GM18907 (cell line): ENCODE data around the gene KLHL41.
"Not testable (repeated sequence)": the region's sequence is repeated elsewhere in the genome, so short reads cannot be mapped to it uniquely, and the experiment has no call there.

ENCODE experiments used
- ATAC-seq: cut with Tn5 transposase; IDR thresholded peaks from one replicate; pipeline ENCODE4 v1.9.1; 2021; ENCODE audit warnings: mild to moderate bottlenecking, moderate library complexity; ENCODE audit not compliant: unreplicated experiment

Gene KLHL41

GRCh38 chr2:169572189-169572588, 62.7 kb downstream of the KLHL41 start:
- no peak for ATAC-seq

- no peak for ATAC-seq
Observed at GRCh38 chr2:169572821-169573159, 63.3 kb downstream of the KLHL41 start.

DNA sequence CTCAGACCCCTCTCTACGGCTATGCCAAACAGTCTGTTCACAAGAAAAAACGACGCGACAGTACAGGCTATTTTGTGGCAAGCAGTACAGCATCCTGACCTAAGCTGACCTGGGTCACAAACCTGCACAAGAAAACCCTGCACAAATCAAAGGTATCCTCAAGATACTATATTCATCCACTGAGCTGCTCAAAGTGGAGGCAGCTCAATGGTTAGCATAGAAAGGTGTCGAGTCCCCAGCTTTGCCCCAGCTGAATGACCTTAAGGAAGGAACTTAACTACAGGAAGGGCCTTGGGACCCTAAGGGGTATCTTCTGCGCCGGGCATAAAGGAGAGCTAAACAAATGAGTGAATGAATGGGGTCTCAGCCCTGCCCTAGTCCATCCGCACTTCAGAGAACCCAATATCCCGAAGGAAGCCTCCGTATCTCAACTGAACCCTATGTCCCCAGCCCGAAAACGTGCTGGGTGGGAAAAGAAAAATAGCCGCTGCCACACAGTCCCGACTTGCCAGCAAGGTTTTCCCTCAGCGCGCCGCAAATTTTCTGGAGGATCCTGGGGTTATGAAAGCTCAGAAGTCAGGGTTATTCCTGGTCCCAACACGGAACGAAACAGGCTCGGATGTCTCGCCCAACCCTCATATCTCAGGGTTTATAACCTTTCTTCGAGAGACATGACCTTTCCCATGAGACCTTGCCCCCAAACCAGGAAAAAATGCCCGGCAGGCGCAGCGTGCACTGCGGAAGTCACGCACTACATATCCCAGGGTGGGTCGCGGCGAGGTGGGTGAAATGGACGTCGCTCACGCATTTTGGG, 63.9 kb downstream of the KLHL41 start, which contains the start of gene FASTKD1:
Gene FASTKD1, minus strand, starts transcription at position 706 of the 814 bp plus-strand sequence. CDS start 1,836 bp downstream, outside the sequence.
- ATAC-seq: peak; percentile 99

GRCh38 chr2:169573974-169574299, 64.4 kb downstream of the KLHL41 start:
- no peak for ATAC-seq

DNA sequence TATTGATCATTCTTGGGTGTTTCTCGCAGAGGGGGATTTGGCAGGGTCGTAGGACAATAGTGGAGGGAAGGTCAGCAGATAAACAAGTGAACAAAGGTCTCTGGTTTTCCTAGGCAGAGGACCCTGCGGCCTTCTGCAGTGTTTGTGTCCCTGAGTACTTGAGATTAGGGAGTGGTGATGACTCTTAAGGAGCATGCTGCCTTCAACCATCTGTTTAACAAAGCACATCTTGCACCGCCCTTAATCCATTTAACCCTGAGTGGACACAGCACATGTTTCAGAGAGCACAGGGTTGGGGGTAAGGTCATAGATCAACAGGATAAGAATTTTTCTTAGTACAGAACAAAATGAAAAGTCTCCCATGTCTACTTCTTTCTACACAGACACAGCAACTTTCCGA, 65.0 kb downstream of the KLHL41 start:
- not testable (repeated sequence) for ATAC-seq

- ATAC-seq: not testable (repeated sequence)
Observed at GRCh38 chr2:169575264-169575663, 65.8 kb downstream of the KLHL41 start.
